DMS79 treated with DMSO at 0.1 percent for 48 hours (cell line): ENCODE results near the gene SURF6.
"Not testable (repeated sequence)": the region's sequence is repeated elsewhere in the genome, so short reads cannot be mapped to it uniquely, and the experiment has no call there.

Experiments
- DNase-seq: peaks from one replicate; lab custom pipeline; 2025; lab: John Stamatoyannopoulos, UW

Gene SURF6

DNA sequence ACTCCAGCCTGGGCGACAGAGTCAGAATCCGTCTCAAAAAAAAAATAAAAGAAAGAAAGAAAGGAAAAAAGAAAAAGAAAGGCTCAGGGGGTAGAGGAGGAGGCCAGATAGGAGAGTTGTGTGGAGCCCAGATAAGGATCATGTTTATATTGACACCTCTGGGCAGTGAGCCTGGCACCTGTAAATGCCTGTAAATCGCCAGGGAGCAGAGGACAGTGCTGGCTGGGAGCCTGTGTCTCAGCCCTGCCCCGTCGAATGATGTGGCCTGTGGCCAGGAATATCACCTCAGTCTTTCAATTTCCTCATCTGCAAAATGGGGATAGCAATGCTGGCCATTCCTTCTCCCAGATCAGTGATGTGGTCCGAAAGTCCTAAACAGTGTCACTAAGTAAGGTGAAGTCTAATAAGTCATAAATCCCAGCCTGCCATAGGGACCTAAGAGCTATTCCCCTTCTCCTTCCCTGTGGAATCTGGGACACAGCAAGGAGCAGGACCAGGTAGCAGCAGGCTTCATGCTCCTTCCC lies 50.7 kb downstream of the SURF6 start:
- DNase-seq = no peak

DNA sequence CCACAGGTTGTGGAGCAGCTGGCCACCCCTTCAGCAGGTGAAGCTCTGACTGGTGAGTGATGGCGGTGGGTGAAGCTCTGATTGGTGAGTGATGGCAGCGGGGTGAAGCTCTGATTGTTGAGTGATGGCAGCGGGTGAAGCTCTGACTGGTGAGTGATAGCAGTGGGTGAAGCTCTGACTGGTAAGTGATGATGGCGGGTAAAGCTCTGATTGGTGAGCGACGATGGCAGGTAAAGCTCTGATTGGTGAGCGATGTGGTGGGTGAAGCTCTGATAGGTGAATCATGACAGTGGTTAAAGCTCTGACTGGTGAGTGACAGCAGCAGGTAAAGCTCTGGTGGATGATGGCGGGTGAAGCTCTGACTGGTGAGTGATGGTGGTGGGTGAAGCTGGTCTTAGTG lies 51.6 kb downstream of the SURF6 start:
- DNase-seq = no peak

DNA sequence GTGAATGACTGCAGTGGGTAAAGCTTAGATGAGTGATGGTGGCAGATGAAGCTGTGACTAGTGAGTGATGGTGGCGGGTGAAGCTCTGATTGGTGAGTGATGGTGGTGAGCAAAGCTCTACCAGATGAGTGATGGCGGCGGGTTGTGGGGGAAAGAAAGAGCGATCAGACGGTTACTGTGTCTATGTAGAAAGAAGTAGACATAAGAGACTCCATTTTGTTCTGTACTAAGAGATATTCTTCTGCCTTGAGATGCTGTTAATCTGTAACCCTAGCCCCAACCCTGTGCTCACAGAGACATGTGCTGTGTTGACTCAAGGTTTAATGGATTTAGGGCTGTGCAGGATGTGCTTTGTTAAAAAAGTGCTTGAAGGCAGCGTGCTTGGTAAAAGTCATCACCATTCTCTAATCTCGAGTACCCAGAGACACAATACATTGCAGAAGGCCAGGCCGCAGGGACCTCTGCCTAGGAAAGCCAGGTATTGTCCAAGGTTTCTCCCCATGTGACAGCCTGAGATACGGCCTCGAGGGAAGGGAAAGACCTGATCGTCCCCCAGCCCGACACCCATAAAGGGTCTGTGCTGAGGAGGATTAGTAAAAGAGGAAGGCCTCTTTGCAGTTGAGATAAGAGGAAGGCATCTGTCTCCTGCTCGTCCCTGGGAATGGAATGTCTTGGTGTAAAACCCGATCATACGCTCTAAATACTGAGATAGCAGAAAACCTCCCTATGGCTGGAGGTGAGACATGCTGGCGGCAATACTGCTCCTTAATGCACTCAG lies 52.5 kb downstream of the SURF6 start:
- DNase-seq = not testable (repeated sequence)

- DNase-seq = no peak
These were observed 53.3 kb downstream of the SURF6 start for GRCh38 chr9:133282464-133283238.

GRCh38 chr9:133280392-133280791 lies 55.6 kb downstream of the SURF6 start:
- no peak for DNase-seq
